DMS79 treated with DMSO at 0.1 percent for 48 hours (cell line): ENCODE data around the gene ACTR3C.
A peak's percentile ranks its signal among the peaks of the same experiment; 100 is the strongest.

Experiments used
- DNase-seq: peaks from one replicate; lab custom pipeline; 2025; lab: John Stamatoyannopoulos, UW

Gene ACTR3C

DNA sequence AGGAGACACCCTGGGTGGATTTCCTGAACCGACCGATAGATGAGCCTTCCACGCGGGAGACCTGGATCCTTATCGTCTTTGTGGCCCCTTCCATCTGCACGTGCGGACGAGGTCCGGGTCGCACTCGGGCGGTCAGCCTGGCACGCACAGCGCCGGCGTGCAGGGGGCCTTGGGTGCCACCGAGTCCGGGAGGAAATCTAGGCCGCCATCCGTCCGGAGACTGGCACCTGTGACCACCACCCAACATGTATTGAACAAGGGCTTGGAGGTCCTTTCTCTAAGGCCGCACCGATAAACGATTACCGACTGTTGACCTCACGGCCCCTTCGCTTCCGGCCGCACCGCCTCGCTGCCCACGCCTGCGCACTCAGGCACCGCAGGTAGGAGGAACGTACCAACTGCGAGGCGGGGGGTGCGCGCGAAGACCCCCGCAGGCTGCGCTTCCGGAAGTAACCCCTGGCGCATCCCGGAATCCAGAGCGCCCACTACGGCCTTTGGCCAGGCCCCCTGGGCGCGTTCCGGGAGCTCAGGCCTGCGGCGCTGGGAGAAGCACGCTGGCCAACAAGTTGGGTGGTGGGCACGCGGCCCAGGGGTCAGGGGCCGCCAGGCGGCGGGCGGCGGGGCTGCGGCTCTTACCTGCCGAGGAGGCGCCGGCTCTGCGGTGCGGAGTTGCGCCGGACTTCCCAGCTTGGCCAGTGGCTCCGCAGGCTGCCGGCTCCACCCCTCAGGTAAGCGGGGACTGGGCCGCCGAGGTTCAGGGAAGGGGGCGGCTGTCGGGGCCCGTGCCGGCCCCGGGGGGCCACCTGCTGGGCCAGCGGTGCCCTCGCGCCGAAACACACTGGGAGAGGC lies at the start of gene ACTR3C, which contains the start of gene LRRC61:
TSS of gene ACTR3C (minus strand) at position 713 of the 849 bp plus-strand sequence. CDS start 28,249 bp downstream, outside the sequence.
TSS of gene LRRC61 (plus strand) at position 523 of the 849 bp plus-strand sequence. CDS start 13,507 bp downstream, outside the sequence.
- peak; percentile 71 for DNase-seq

- DNase-seq, result no peak
Observed at GRCh38 chr7:150372271-150373048, 49.1 kb upstream of the ACTR3C start.

DNA sequence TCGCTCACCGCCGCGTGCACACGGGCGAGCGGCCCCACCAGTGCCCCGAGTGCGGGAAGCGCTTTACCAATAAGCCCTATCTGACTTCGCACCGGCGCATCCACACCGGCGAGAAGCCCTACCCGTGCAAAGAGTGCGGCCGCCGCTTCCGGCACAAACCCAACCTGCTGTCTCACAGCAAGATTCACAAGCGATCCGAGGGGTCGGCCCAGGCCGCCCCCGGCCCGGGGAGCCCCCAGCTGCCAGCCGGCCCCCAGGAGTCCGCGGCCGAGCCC lies 48.6 kb upstream of the ACTR3C start:
- no peak for DNase-seq

DNA sequence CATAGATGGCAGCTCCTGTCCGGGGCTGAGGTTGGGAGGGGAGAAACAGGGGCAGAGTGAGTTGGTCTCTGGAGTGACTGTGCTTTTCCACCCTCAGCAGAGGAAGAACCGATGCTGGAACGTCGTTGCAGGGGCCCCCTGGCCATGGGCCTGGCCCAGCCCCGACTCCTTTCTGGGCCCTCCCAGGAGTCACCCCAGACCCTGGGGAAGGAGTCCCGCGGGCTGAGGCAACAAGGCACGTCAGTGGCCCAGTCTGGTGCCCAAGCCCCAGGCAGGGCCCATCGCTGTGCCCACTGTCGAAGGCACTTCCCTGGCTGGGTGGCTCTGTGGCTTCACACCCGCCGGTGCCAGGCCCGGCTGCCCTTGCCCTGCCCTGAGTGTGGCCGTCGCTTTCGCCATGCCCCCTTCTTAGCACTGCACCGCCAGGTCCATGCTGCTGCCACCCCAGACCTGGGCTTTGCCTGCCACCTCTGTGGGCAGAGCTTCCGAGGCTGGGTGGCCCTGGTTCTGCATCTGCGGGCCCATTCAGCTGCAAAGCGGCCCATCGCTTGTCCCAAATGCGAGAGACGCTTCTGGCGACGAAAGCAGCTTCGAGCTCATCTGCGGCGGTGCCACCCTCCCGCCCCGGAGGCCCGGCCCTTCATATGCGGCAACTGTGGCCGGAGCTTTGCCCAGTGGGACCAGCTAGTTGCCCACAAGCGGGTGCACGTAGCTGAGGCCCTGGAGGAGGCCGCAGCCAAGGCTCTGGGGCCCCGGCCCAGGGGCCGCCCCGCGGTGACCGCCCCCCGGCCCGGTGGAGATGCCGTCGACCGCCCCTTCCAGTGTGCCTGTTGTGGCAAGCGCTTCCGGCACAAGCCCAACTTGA lies 48.0 kb upstream of the ACTR3C start:
- DNase-seq, result no peak

GRCh38 chr7:150370612-150371071 lies 47.3 kb upstream of the ACTR3C start:
- DNase-seq, result no peak

GRCh38 chr7:150369748-150370501 lies 46.6 kb upstream of the ACTR3C start:
- DNase-seq, result no peak

DNA sequence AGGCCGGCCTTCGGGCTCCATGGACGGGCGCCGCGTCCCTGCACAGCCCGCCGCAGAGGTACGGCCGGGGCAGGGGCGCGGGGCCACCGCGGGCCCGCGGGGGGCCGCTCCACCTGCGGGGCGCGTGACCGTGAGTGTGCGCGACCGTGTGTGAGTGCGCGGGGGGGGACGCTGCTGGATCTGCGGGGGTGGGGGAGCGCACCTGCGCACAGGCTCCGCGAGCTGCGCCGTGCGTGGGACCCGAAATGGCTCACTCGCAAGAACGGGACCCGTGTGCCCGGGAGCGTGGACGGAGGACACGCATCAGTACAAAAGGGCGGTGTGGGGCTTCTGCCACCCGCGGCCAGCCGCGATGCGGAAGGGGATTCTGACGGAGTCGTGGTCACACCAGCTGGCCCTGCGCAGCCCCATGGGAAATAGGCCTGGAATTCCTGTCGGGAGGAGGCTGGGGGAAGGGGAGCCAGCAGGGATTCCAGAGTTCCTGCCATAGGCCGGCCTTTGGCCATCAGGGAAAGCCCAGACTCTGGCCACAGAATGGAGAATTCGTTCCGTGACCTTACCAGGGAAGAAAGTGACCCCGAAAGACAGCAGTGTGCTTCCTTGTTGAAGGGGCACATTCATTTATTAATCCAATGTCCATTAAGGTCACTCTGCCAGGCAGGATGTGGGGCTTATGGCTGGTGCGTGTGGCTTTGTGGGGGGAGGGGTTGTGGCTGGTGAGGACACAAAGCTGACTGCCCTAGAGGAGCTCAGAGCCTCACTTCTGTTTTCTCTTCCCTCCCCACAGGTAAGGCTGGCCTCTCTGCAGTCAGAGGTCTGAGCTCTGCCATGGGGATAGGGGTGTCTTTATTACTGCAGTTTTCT lies 45.8 kb upstream of the ACTR3C start:
- peak; percentile 46 for DNase-seq

DNA sequence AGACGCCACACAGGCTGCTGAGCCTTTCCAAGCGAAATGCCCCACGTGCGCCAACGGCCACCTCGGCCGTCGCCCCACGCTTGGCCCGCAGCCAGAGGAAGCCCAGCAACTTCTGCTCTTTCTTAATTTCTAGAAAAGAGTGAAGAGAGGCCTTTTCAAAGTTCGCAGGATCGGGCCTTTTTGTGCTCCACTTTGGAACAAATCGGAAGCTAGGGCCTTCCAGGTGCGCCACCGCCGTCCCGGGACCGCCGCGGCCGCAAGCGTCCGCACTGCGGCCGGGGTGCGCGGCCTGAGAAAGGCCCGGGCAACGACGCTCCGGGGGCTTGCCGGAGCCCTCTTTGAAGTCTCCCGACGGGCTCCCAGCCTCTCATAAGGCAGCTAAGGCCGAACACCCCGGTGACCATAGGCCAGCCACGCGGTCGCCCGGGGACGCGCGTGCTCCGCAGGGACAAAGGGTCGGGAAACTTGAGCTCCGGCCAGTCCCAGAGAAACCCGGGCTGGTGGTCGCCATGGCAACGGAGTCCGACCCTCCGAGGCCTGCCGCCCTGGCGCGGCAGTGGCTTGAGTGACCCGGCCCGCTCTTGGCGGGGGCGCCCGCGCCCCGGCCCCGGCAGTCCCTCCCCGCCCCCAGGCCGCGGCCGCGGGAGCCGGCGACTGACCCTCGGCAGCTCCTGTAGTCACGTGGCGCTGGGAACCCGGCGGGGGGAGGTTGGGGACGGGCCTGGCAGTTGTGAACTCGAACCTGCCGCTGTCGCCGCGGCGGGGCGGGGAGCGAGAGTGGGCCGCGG lies 44.9 kb upstream of the ACTR3C start, which contains the start of gene REPIN1:
TSS of gene REPIN1 (plus strand) at position 727 of the 788 bp plus-strand sequence. CDS start 890 bp downstream, outside the sequence.
- peak; percentile 47 for DNase-seq

DNA sequence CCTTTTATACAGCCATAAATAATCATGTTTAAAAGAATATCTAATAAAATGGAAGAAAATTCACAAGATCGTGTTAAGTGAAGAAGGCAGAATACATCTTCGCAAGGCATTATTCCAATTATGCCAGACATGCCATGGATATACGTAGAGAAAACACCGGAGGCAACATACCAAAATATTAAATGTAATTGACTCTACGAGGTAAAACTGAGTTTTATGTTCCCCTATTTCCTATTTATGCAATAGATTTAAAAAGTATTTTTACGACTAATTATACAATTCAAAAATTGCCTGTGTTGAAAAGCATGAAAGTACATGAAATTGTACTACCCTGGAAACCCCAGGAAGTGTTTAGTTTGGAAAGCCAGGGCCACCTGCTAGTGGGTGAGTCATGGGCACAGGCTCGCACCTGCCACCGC lies 44.3 kb upstream of the ACTR3C start:
- peak; percentile 80 for DNase-seq

GRCh38 chr7:150365673-150366398 lies 42.5 kb upstream of the ACTR3C start:
- DNase-seq, result no peak

DNA sequence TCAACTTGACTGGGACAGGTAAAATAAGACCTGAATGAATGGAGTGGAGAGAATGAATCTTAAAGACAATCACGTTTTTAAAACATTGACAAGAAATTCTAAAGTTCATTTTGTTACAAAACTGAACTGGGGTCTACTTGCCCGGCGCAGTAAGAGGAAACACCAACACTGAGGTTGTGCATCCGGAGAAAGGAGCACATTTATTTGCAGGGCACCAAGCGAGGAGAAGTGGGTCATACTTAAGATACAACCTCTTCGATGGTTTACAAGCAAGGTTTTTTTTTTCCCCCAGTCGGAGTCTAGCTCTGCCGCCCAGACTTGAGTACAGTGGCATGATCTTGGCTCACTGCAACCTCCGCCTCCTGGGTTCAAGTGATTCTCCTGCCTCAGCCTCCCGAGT lies 41.8 kb upstream of the ACTR3C start:
- no peak for DNase-seq

DNA sequence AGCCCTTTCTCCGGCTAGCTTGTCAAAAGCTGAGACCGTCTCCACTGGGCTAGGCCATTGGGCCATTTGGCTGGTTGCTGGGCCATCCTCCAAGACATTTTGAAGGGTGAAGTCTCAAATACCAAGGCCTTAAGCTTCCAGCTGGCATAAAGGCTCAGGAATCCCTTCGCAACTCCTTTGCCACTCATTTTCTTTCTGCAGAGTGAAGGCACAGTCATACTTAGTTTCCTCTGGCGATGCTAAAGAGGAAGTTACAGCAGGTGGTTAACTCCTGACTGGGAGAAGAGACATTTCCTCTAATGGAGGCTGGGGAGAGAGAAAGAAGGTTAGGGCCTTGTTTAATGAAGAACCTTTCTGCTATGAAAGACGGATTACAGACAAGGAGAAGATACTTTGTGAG lies 40.5 kb upstream of the ACTR3C start:
- no peak for DNase-seq

DNA sequence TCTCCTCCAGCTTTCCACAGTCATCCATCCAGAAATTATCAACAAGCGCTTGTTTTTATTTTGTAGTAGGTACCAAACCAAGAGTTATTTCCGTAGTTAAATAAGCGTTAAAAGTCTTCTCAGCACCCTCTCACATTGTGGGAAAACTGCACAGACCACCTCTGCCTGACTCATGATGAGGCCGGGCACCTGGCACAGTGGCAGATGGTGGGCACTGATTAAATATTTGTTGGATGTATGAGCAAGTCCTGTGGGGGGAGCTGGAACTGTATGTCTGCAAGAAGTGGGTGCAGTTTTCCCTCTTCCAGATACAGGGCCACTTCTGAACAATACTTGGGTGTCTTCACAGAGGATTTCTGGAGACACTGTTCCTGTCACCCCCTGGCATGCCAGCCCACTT lies 40.0 kb upstream of the ACTR3C start:
- no peak for DNase-seq

GRCh38 chr7:150361807-150362621 lies 38.7 kb upstream of the ACTR3C start:
- no peak for DNase-seq

GRCh38 chr7:150361402-150361801 lies 38.1 kb upstream of the ACTR3C start:
- no peak for DNase-seq

DNA sequence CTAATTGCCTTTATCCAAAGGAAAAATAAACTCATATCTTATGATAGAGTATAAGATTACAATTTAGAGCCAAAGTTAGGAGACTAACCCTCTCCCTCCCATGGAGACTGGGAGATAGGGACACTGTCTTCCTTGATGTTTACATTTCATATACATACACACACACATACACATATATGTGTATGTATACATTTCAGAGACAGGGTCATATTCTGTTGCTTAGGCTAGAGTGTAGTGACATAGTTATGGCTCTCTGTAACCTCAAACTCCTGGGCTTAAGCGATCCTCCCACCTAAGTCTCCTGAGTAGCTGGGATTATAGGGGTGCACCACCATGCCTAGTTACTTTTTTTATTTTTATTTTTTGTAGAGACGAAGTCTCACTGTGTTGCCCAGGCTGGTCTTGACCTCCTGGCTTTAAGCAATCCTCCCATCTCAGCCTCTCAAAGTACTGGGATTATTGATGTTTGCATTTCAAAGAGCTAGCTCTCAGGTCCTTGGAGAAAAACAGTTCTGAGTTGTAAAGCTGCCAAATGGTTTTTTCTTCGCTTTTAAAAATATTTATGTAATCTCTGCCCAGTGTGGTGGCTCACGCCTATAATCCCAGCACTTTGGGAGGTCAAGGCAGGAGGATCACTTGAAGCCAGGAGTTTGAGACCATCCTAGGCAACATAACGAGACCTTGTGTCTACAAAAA lies 37.2 kb upstream of the ACTR3C start:
- no peak for DNase-seq
